ENCODE data around the gene ENPP7. TPM values are rescaled to one million over a fixed set of nuclear protein-coding genes. Genes with fewer than 3 reads are reported as not detected.
"Not testable (repeated sequence)": the region's sequence is repeated elsewhere in the genome, so short reads cannot be mapped to it uniquely, and the experiment has no call there.

Gene ENPP7
- polyA plus RNA-seq, 1 donor (not counting 4 experiments of a cell fraction or from before 2014, with no cell fraction given) = not detected

- Histone ChIP-seq H3K27me3 (ENCODE audit: control insufficient read depth, extremely low read depth, insufficient read depth, low read length) (peaks cover 26% of the 10 kb centered on the region), H3K4me2 (ENCODE audit: control insufficient read depth, extremely low read depth, insufficient read depth, low read depth, low read length) (no peak overlapping the region), H3K4me3 (ENCODE audit: control insufficient read depth in 2 of 3, extremely low read depth in 1 of 3, insufficient read depth in 2 of 3, low read depth in 1 of 3, low read length in 3 of 3) (no peak overlapping the region), H3K79me2 (ENCODE audit: control insufficient read depth, insufficient read depth, low read length) (no peaks in the 10 kb centered on the region), H3K4me1 (ENCODE audit: control insufficient read depth, extremely low read depth, insufficient read depth, low read length) (peaks cover 3% of the 10 kb centered on the region), H3K9me3 (ENCODE audit: control insufficient read depth, low read depth, low read length) (no peaks in the 10 kb centered on the region), H3K9me1 (ENCODE audit: control insufficient read depth, extremely low read depth, insufficient read depth, low read length) (no peaks in the 10 kb centered on the region), H3K9ac (ENCODE audit: control insufficient read depth, extremely low read depth, insufficient read depth, low read length) (no peak overlapping the region), H4K20me1 (ENCODE audit: control insufficient read depth, extremely low read depth, insufficient read depth, low read length) (no peaks in the 10 kb centered on the region), H2AFZ (ENCODE audit: control insufficient read depth, low read length) (no peak overlapping the region), H3K27ac (ENCODE audit: control insufficient read depth, insufficient read depth, low read length) (no peak overlapping the region), H3K36me3 (ENCODE audit: control insufficient read depth in 2 of 2, extremely low read depth in 1 of 2, insufficient read depth in 2 of 2, low read length in 2 of 2) (no peaks in the 10 kb centered on the region)
- DNase-seq (ENCODE audit: low read depth, low spot score) = no peak
- FAIRE-seq = no peak
- TF ChIP-seq EZH2 (IDR thresholded peaks at IDR 0.05; ENCODE audit: low read length) (no peak), CTCF (optimal IDR thresholded peaks at IDR 0.05 in 1 of 3, IDR thresholded peaks at IDR 0.05 in 1 of 3, conservative IDR thresholded peaks at IDR 0.05 in 1 of 3; ENCODE audit: extremely low read depth in 1 of 3, insufficient read depth in 2 of 3, low read length in 3 of 3) (no peak)
- dilution Hi-C loops (cut with MboI; ENCODE audit: extremely low pct_ligation_motif_present, low sequenced_read_pairs) = no loop called here
Measured at GRCh38 chr17:79769570-79770506, 39.1 kb downstream of the ENPP7 start.

GRCh38 chr17:79771276-79771675 lies 40.5 kb downstream of the ENPP7 start:
- Histone ChIP-seq H3K79me2 (ENCODE audit: control insufficient read depth, insufficient read depth, low read length) (no peaks in the 10 kb centered on the region), H3K27ac (ENCODE audit: control insufficient read depth, insufficient read depth, low read length) (no peak overlapping the region), H3K9me3 (ENCODE audit: control insufficient read depth, low read depth, low read length) (no peaks in the 10 kb centered on the region), H4K20me1 (ENCODE audit: control insufficient read depth, extremely low read depth, insufficient read depth, low read length) (no peaks in the 10 kb centered on the region), H3K4me1 (ENCODE audit: control insufficient read depth, extremely low read depth, insufficient read depth, low read length) (peaks cover 3% of the 10 kb centered on the region), H2AFZ (ENCODE audit: control insufficient read depth, low read length) (no peak overlapping the region), H3K36me3 (ENCODE audit: control insufficient read depth in 2 of 2, extremely low read depth in 1 of 2, insufficient read depth in 2 of 2, low read length in 2 of 2) (no peaks in the 10 kb centered on the region), H3K9me1 (ENCODE audit: control insufficient read depth, extremely low read depth, insufficient read depth, low read length) (no peaks in the 10 kb centered on the region), H3K4me2 (ENCODE audit: control insufficient read depth, extremely low read depth, insufficient read depth, low read depth, low read length) (no peak overlapping the region), H3K27me3 (ENCODE audit: control insufficient read depth, extremely low read depth, insufficient read depth, low read length) (peaks cover 33% of the 10 kb centered on the region), H3K9ac (ENCODE audit: control insufficient read depth, extremely low read depth, insufficient read depth, low read length) (no peak overlapping the region), H3K4me3 (ENCODE audit: control insufficient read depth in 2 of 3, extremely low read depth in 1 of 3, insufficient read depth in 2 of 3, low read depth in 1 of 3, low read length in 3 of 3) (no peak overlapping the region)
- FAIRE-seq = no peak
- no peak for DNase-seq (ENCODE audit: low read depth, low spot score)
- TF ChIP-seq EZH2 (IDR thresholded peaks at IDR 0.05; ENCODE audit: low read length) (no peak), CTCF (optimal IDR thresholded peaks at IDR 0.05 in 1 of 3, IDR thresholded peaks at IDR 0.05 in 1 of 3, conservative IDR thresholded peaks at IDR 0.05 in 1 of 3; ENCODE audit: extremely low read depth in 1 of 3, insufficient read depth in 2 of 3, low read length in 3 of 3) (no peak)
- dilution Hi-C loops (cut with MboI; ENCODE audit: extremely low pct_ligation_motif_present, low sequenced_read_pairs) = no loop called here

GRCh38 chr17:79772726-79773125 lies 42.0 kb downstream of the ENPP7 start:
- H3K27ac ChIP-seq (ENCODE audit: control insufficient read depth, insufficient read depth, low read length); H3K4me3 ChIP-seq (ENCODE audit: control insufficient read depth in 2 of 3, extremely low read depth in 1 of 3, insufficient read depth in 2 of 3, low read depth in 1 of 3, low read length in 3 of 3); H4K20me1 ChIP-seq (ENCODE audit: control insufficient read depth, extremely low read depth, insufficient read depth, low read length); H3K4me1 ChIP-seq (ENCODE audit: control insufficient read depth, extremely low read depth, insufficient read depth, low read length); H3K9me3 ChIP-seq (ENCODE audit: control insufficient read depth, low read depth, low read length); H3K36me3 ChIP-seq (ENCODE audit: control insufficient read depth in 2 of 2, extremely low read depth in 1 of 2, insufficient read depth in 2 of 2, low read length in 2 of 2); H3K4me2 ChIP-seq (ENCODE audit: control insufficient read depth, extremely low read depth, insufficient read depth, low read depth, low read length); H3K9me1 ChIP-seq (ENCODE audit: control insufficient read depth, extremely low read depth, insufficient read depth, low read length); H3K9ac ChIP-seq (ENCODE audit: control insufficient read depth, extremely low read depth, insufficient read depth, low read length); dilution Hi-C loops (cut with MboI; ENCODE audit: extremely low pct_ligation_motif_present, low sequenced_read_pairs); H2AFZ ChIP-seq (ENCODE audit: control insufficient read depth, low read length); FAIRE-seq; H3K79me2 ChIP-seq (ENCODE audit: control insufficient read depth, insufficient read depth, low read length); DNase-seq (ENCODE audit: low read depth, low spot score): not testable (repeated sequence)
- peaks cover 41% of the 10 kb centered on the region for H3K27me3 ChIP-seq (ENCODE audit: control insufficient read depth, extremely low read depth, insufficient read depth, low read length)
